NCI-H1930 (cell line): ENCODE results near the gene HPSE2.
"Not testable (repeated sequence)": the region's sequence is repeated elsewhere in the genome, so short reads cannot be mapped to it uniquely, and the experiment has no call there.

Source experiments
- DNase-seq, 2 experiments: peaks; one replicate each; lab custom pipeline; 2025; lab: John Stamatoyannopoulos, UW

The HPSE2 gene

DNA sequence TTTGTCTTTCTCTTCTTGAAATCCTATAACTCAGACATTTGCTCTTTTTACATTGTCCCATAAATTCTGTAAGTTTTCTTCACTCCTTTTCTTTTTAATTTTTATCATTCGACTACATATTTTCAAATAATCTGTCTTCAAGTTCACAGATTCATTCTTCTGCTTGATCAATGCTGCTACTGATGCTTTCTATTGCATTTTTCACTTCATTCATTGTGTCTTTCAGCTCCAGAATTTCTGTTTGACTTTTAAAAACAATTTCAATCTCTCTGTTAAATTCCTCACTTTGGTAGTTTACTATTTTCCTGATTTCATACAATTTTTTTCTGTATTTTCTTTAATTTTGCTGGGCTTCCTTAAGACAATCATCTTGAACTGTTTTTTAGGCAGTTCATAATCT, 230.4 kb downstream of the HPSE2 start:
- no peak for DNase-seq

GRCh38 chr10:99004738-99005137, 230.9 kb downstream of the HPSE2 start:
- no peak for DNase-seq

- DNase-seq, result no peak
Measured at GRCh38 chr10:99002392-99002791, 233.3 kb downstream of the HPSE2 start.

GRCh38 chr10:98997596-98997995, 238.1 kb downstream of the HPSE2 start:
- no peak for DNase-seq

- DNase-seq, result no peak
Measured at GRCh38 chr10:98994030-98994429, 241.6 kb downstream of the HPSE2 start.

DNA sequence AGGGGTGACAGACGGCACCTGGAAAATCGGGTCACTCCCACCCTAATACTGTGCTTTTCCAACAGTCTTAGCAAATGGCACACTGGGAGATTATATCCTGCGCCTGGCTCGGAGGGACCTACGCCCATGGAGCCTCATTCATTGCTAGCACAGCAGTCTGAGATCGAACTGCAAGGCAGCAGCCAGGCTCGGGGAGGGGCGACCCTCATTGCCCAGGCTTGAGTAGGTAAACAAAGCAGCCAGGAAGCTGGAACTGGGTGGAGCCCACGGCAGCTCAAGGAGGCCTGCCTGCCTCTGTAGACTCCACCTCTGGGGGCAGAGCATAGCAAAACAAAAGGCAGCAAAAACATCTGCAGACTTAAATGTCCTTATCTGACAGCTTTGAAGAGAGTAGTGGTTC, 251.9 kb downstream of the HPSE2 start:
- not testable (repeated sequence) for DNase-seq

GRCh38 chr10:98980353-98980752, 255.3 kb downstream of the HPSE2 start:
- DNase-seq, result no peak

GRCh38 chr10:98971464-98971863, 264.2 kb downstream of the HPSE2 start:
- DNase-seq, result no peak

- DNase-seq, result no peak
Measured at GRCh38 chr10:98967601-98968000, 268.1 kb downstream of the HPSE2 start.

DNA sequence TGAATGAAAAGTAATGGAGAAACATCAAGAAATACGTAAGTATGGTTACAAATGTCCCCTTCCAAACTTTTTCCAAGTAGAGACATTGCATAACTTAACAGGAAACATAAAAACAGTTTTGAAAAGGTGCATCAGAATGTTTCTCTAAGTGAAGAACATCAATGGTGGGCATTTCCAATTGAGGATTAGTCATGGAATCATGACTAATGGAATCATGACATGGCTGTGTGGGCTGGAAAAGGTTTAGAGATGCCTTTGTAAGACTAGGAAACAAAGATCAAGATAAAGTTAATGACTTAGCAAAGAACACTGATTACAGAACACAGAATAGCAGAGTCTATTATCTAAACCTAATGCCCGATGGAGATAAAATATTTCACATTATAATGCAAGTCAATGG, 272.0 kb downstream of the HPSE2 start:
- no peak for DNase-seq

DNA sequence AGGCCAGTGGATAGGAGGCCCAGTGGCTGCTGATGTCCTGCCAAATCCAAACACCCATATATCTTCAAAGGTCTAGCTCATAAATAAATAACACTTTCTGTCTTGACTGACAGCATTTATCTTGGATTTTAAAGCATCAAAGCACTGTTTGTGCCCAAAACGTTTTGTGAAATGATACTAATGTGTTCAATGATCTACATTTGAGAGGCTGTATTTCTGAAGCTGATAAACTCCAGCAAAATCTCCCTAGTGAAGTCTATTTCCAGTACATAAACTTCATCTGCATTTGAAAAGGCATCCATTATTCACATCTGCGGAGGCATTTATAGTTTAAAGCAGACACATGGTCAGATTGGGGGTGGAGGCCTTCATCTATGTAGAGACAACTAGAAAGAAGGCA, 276.3 kb downstream of the HPSE2 start:
- DNase-seq, result no peak

GRCh38 chr10:98957801-98958200, 277.9 kb downstream of the HPSE2 start:
- no peak for DNase-seq

- no peak for DNase-seq
Measured at GRCh38 chr10:98956576-98957260, 278.9 kb downstream of the HPSE2 start.

DNA sequence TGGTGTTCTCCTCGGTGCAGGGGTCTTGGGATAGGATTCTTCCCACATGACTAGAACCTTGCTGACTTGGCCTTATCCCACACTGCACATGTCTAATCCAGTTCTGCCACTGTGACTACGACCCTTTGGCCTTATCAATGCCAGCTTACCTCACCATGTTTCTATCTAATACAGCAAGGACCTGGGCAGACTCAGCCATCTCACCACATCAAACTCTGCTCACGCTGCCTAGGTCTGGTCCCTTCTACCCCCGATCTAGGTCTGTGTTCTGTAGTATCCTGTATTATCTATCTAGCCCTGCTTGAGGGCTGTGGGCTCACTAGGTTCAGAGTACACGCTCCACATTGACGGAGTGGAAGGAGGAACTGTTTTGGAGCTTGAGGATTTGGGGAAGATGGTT, 282.4 kb downstream of the HPSE2 start:
- no peak for DNase-seq

DNA sequence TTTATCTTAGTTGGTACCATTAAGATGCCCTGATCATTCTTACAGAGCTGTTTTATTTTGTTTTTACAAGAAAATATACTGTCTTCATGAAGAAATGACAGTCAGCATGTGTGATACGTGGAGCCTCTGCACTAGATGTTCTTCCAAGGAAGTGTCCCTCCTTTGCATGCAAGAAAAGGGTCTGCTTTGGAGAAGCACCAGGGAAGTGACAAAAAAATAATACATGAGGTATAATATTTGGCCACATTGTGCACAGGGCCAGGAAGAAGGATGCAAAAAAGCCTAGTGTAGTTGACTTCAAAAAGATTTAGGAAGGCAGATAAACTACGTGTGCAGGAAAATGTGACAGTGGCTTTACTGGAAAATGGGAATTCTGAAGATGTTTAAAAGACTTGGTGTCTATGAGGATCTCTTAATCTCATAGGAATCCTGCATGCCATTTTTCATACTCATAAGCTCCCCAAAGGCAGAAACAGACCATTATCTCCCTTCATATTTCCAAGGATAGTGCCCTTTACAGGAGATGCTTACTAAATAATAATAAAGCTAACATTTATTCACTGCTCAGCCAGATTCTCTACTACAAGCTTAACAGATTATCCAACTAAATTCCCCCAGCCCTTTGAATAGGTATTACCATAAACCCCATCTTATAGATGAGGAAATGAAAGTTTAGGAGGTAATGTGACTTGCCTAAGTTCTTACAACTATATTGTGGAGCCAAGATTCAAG, 284.2 kb downstream of the HPSE2 start:
- no peak for DNase-seq

DNA sequence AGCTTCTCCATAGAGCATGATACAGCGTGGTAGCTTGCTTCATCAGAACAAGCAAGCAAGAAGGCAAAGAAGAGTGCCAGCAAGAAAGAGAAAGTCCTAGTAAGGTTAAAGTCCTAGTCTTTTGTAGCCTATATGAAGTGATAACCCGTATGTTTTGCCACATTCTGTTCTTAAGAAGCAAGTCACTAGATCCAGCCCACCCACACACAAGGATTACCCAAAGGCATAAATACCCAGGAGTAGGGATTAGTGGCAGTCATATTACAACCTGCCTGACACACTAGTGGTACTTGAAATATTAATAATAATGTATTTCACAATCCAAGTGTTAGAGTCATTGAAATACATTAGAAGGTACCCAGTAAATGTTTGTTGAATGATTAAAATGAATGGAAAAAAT, 285.5 kb downstream of the HPSE2 start:
- DNase-seq, result no peak

DNA sequence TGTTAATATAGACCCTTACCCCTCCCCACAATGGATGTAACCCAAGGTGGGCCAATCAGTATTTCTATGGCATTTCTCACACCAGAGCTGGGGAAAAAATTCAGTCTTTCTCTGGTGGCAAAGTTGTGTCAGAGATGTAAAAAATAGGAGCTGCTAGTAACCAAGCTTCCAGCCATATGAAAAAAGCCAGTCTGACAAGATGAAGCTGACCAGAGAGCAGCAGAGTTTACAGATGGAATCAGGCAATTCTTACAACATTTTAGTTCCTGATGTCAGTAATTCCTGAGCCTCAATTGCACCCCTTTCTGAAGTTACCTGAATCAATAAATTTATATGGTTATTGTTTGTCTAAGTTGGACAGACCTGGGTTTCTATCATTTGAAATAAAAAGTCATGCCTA, 286.3 kb downstream of the HPSE2 start:
- no peak for DNase-seq

DNA sequence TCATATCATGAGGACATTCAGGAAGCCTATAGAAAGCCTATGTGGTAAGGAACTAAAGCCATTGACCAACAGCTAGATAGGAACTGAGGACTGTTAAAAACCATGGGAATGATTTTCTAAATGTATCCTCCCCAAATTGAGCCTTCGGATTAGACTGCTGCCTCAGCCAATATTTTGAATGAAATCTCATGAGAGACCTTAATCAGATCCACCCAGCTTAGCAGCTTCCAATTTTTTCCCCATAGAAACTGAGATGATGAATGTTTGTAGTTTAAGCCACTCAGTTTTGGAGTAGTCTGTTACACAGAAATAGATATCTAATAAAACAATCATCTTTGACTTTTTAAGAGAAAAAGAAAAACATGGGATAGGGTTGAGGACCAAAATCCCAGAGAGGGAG, 292.0 kb downstream of the HPSE2 start:
- DNase-seq, result no peak

GRCh38 chr10:98929709-98930108, 305.9 kb downstream of the HPSE2 start:
- no peak for DNase-seq

DNA sequence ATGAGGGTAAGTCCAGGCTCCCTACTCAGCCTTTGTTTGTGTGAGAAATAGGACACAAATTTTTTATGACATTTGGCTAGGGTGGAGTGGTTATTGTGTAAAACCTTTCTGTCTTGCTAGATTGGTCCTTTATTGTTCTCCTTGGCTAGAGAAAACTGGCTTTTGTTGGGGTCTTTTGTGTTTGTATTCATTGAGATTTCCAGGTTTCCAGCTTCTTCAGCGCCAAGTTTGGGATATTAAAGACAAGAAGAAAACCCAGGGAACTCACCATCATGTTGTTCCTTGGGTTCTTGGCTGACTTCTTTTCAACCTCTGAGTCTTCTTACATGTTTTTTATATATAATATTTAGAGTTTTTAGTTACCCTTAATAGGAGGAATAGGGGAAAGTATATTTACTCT, 310.0 kb downstream of the HPSE2 start:
- DNase-seq, result no peak

DNA sequence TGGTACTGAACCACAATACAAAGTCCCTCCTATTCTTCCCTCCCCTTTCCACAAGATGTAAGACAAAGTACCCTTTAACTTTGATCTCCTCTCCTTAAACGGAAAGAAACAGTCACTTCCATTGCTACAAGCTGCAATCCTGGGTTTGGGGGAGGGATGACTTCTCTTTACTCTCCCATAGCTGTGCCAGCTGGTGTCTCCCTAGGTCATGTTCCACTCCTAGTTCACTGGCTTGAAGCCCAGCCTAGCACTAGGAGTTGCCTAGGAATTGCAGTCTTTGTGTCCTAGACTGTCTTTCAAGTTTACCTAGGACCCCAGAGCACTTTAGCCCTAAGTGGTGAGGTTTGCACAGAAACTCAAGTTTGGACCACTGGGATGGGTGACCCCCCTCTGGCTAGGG, 311.1 kb downstream of the HPSE2 start:
- no peak for DNase-seq

DNA sequence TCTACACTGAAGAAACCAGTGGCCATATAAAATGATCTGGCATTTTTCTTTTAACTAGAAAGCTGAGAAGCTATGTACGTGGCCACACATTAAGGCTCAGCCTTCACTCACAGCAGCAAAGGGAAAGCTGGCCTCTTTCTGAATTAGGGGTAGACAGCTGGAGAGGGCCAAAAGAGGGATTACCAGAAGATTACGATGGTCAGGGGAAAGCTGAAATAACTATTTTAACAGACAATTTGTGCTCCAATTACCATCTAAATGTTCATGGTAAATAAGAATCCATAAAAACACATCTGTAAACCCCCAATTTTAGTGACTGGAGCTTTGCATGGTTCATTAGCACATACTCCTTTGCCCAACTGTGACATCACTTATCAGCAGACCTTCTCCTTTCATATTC, 314.3 kb downstream of the HPSE2 start:
- DNase-seq, result no peak

- no peak for DNase-seq
Measured at GRCh38 chr10:98920807-98921206, 314.8 kb downstream of the HPSE2 start.

DNA sequence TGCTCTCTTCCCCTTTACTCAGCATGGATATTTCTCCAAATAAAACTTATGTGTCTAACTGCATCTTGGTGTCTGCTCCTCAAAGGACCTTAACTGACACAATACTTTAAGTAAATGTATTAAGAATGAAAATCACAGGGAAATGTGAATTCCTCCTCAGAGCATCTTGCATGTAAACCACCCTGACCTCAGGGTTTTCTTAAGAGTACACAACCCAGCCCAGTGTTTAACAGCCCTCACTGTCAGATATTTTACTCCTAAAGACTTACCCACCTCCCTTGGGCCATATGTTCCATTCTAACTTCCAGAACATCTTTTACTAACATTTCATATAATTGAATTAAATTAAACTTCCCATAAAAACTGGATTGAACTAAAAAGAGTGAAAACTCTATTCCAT, 315.3 kb downstream of the HPSE2 start:
- DNase-seq, result no peak
